CD4-positive, alpha-beta T cell treated with Interferon alpha-2 for 1 hour (primary cell): ENCODE results near the gene CTR9.

Experiments used
- DNase-seq, 2 donors: peaks; one replicate each; pipeline ENCODE4 v3.0.0-alpha.2; 2020 to 2022

Gene CTR9

GRCh38 chr11:10750838-10751580 is at the start of gene CTR9:
Gene CTR9, plus strand, starts transcription at chr11:10751246. Its CDS starts 167 bp downstream, at chr11:10751413.
- peak; percentile 89 to 91 for DNase-seq

DNA sequence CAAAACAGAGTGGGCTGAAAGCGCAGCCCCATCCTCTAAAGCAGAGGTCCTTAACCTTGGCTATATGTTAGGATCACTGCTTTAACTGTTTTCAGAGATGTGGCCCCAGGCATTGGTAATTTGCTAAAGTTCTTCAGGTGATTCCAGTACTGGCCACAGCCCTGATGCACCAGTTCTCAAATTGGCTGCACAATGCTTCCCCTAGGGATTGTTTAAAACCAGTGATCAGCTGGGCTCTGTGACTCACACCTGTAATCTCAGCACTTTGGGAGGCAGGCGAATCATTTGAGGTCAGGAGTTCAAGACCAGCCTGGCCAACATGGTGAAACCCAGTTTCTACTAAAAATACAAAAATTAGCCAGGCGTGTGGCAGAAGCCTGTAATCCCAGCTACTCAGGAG is 49.1 kb upstream of the CTR9 start:
- no peak for DNase-seq

- no peak for DNase-seq
Measured at GRCh38 chr11:10708131-10708530, 42.9 kb upstream of the CTR9 start.

- no peak for DNase-seq
Measured at GRCh38 chr11:10709299-10710086, 41.6 kb upstream of the CTR9 start.

DNA sequence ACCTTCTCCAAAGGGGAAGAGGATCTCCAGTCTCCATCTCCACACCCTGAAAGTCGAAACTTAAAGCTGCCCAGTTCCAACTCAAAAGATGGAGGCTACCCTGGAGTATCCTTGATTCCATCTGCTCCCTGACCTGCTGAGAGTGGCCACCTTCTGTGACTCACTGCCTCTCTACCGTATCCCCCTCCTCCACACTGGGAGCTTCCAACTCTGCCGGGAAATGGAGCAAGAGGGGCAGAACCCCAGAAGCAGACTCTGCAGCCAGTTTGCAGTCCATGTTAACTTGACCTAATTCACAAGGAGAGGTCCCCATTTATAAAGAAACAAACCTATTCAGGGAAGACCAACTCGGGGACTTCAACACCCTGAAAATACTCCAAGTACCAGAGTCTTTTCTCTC is 35.5 kb upstream of the CTR9 start:
- DNase-seq, result no peak

DNA sequence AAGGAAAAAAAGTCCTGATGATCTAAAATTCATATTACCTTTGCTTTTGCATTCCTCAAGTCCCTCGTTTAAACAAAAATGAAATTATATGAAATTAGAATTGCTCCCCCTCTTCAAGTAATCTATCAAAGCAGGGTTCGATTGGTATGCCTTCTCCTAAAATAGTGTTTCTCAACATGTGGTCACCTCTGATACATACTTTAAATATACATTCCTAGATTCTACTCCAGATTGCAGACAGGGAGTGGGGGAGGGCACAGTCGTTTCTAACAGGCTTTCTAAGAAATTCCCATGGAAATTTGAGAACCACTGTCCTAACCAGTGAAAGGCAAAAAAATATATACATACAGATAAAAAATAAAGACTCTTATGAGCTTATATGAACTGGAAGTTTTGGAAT is 34.9 kb upstream of the CTR9 start:
- DNase-seq, result no peak

GRCh38 chr11:10716543-10717259 is 34.3 kb upstream of the CTR9 start:
- DNase-seq, result no peak

- DNase-seq, result no peak
Measured at GRCh38 chr11:10719616-10720015, 31.4 kb upstream of the CTR9 start.

DNA sequence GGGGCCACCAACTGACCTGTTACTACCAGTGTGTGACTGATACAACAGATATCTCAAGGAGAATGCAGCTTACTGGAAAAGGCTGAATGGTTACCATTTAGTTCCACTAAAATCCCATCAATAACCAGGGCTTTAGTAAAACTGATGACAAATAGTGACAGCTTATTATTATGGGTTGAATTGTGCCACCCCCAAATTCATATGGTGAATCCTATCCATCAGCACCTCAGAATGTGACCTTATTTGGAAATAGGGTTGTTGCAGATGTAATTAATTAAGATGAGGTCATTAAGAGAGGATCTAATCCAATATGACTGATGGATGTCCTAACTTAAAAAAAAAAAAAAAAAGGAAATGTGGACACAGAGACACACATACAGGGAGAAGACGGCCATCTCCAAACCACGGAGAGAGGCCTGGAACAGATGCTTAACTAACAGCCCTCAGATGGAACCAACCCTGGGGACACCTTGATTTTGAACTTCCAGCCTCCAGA is 30.1 kb upstream of the CTR9 start:
- no peak for DNase-seq

DNA sequence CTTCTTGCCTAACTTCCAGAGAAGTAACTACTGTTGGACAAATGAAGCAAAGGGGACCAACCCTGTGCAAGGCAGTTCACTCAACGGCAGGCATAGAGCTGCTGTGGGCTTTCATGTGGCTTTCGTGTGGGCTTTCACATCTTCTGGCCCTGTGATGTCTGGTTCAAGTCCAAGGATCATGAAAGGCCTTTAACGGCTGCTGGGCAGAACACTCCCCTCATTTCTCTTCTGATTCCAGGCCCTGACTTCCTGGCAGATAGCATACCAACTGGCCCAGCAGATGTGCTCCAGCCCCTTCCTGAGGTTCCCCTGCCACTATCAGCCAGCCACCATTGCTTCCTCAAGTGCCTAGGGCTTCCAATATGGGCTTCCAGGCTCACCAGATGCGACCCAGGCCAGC is 28.7 kb upstream of the CTR9 start:
- no peak for DNase-seq

DNA sequence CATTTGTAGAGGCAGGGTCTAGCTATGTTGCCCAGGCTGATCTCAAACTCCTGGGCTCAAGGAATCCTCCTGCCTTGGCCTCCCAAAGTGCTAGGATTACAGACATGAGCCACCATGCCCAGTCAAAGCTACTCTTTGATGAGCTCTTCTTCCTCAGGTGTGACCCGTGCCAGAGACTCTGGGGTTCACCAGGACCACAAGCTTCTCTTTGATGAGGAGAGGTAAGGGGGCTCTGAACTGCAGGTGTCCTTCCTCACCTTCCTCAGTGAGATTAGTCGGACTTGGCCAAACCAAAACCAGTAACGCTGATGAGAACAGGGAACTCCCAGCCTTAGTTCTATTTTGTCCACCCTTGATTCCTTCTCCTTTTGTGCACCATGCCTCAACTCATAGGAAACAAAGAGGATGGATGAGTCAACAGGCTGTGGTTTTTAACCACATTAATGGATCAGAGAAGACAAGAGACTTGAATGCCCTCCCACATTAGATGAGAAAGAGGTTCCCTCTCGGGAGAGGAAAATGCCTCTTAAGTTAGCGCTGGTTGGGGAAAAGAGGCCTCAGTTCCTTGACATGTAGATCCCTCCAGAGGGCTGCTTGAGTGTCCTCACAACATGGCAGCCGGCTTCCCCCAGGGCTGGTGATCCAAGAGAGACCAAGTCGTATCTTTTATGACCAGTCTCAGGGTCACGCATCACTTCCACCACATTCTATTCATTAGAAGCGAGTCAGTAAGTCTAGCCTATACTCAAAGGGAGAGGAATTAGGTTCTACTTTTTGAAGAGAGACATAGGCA is 25.7 kb upstream of the CTR9 start:
- peak; percentile 21 for DNase-seq

- DNase-seq, result no peak
Measured at GRCh38 chr11:10725907-10726253, 25.2 kb upstream of the CTR9 start.

- no peak for DNase-seq
Measured at GRCh38 chr11:10727146-10727851, 23.7 kb upstream of the CTR9 start.

- DNase-seq, result no peak
Measured at GRCh38 chr11:10728154-10728553, 22.9 kb upstream of the CTR9 start.

DNA sequence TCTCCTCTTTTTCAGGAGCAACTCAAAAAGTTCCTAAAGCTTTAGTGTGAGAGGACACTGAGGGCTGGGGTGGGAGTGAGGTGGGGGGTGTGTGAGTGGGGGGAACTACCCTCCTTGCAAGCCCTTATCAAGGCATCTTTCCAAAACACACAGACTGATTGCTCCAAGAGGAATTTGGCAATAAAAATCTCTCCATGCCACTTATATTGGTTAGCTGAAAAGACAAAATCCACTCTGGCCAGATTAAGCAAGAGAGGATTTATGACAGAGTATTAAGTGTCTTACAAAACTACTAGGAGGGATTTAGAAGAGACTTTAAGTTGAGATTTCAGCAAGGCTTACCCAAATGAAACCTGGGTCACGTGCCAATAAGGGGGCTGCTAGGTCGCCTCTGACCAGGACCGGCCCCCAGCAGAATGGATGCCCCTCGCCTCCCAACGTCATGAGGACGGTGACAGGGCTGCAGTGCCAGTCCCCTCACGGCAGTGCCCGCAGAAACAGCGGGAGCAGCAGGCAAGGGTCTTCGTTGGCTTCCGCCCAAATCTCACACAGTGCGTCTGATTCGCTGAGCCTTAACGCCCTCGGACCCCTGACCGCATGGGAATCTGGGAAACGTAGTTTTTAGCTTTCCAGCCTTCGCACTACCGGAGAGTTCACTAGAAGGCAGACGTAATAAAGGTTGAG is 22.1 kb upstream of the CTR9 start:
- DNase-seq, result no peak

DNA sequence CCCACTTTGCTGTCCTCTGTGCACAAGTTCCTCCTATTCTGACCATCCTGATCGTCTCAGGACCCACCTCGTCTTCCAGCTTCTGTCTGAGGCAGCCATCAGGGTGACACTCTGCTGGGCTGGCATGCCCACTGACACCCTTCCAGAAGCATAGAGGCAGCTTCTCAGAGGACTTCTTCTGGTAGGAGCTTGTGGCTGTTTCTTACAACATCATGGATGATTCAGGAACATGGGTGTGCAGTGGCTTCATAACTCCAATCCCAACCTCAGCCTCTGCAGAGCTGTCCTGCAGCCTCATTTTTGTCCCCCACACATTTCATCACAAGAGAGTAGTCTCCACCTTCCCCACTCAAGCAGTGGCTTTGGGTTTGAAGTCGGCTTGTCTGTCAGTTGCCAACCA is 20.9 kb upstream of the CTR9 start:
- no peak for DNase-seq

- DNase-seq, result no peak
Measured at GRCh38 chr11:10731064-10731680, 19.9 kb upstream of the CTR9 start.

DNA sequence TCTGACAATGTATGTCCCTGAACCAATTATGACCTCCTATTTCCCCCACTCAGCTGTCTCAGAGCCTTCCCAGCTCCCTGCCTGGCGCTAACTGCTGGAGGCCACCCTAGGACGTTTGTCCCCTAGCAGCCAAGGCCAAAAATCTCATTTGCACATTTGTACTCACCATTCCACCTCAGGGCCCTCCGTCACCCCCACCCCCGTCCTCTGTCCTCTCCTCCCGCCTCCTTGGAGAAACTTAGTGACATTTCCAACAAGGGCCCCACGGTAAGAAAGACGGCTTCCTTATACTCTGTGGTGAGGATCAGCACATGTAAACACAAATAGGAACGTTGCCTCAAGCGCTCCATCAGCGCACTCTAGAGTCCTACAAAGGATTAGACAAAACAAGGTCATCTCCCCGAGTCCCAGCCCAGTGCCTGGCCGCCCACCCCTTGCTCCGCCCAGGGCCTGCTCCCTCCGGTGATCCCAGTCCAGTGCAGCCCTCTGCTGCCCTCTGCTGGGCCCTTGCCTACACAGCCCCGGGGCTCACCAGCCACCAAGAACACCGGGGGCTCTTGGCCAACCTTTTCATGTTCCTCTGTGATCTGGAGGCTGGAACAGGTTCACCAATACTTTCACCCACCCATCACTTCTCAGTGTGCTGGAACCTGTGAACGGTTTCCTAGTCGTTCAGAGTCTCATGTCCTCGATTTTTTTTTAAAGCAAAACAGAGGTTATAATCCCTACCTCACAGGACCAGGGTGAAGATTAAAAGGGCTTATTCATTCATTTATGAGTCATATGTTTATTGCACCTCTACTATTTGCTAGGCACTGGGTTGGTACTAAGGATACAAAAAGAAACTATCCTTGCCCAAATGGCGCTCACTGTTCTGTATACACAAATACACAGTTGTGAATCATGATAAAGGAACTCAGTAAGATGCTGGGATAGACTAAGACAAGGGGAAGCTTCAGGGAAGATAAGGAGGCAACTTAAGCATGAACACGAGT is 15.3 kb upstream of the CTR9 start:
- DNase-seq, result peak; percentile 88

DNA sequence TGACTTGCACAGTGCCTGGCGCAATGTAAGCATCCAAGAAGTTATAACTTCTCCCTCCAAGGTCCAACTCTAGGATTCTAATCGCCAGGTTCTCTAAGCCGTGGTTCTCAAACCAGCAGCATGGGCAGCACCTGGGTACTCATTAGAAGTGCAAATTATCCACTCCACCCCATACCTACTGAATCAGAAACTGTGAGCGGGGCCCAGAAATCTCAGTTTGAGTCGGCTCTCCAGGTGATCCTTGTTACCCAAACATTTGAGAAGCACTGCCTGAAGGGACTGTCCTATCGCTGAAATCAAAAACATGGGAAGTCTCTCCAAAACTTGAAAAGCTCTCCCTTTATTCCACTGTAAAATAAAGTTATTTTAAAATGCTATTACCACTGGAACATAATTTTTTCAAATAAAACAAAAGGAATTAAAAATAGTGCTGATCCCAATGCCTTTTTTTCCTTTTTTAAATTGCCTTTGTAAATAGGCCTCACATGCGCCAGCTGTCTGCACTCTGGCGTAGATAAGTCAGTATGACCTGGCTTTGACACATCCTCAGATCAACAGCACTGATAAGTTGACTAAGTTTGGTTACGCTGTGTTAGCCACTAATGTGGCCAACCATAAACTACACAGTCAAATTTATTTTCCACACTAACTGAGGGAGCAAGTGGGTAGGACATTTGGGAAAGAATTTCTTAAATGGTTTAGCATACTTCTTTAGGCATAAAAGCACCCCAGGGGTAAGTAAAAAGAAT is 8.4 kb upstream of the CTR9 start:
- DNase-seq, result peak in 1 of 2 donors; percentile 51
